Activated CD4-positive, alpha-beta T cell treated with anti-CD3 and anti-CD28 coated beads, Interleukin-2, amount 10 ng/mL, durations not matched to agents 24 days and 14 days (primary cell): ENCODE results near the gene NAPEPLD. TPM values are rescaled to one million over a fixed set of nuclear protein-coding genes. Genes with fewer than 3 reads are reported as not detected.
"Not testable (repeated sequence)": the region's sequence is repeated elsewhere in the genome, so short reads cannot be mapped to it uniquely, and the experiment has no call there.

Source experiments
- DNase-seq: peaks from one replicate; pipeline ENCODE4 v3.0.0; 2022
- H3K27ac Mint-ChIP-seq: one replicate; pipeline ENCODE4 v1.8.0; 2022; ENCODE audit warnings: mild to moderate bottlenecking, mixed read lengths
- H3K27me3 Mint-ChIP-seq: one replicate; pipeline ENCODE4 v1.8.0; 2022; ENCODE audit warnings: mixed read lengths
- H3K36me3 Mint-ChIP-seq: one replicate; pipeline ENCODE4 v1.8.0; 2022; ENCODE audit warnings: low read depth, mild to moderate bottlenecking, mixed read lengths
- H3K4me1 Mint-ChIP-seq: one replicate; pipeline ENCODE4 v1.8.0; 2021; ENCODE audit warnings: mixed read lengths
- H3K4me3 Mint-ChIP-seq: one replicate; pipeline ENCODE4 v1.8.0; 2022; ENCODE audit warnings: mild to moderate bottlenecking, moderate library complexity, mixed read lengths
- H3K9me3 Mint-ChIP-seq: one replicate; pipeline ENCODE4 v1.8.0; 2021; ENCODE audit warnings: mixed read lengths
- intact Hi-C: fragments of 100-400 bp; cut with micrococcal nuclease; formaldehyde crosslinking; loops from one replicate; pipeline ENCODE4 v1.15.1; 2023
- total RNA-seq: library from RNA; stranded (reverse); gene quantifications from 2 replicates; pipeline ENCODE4 v1.2.3, GENCODE V29; 2022

The NAPEPLD gene
- total RNA-seq, 1 donor from 2014 or later = 10.1 TPM

DNA sequence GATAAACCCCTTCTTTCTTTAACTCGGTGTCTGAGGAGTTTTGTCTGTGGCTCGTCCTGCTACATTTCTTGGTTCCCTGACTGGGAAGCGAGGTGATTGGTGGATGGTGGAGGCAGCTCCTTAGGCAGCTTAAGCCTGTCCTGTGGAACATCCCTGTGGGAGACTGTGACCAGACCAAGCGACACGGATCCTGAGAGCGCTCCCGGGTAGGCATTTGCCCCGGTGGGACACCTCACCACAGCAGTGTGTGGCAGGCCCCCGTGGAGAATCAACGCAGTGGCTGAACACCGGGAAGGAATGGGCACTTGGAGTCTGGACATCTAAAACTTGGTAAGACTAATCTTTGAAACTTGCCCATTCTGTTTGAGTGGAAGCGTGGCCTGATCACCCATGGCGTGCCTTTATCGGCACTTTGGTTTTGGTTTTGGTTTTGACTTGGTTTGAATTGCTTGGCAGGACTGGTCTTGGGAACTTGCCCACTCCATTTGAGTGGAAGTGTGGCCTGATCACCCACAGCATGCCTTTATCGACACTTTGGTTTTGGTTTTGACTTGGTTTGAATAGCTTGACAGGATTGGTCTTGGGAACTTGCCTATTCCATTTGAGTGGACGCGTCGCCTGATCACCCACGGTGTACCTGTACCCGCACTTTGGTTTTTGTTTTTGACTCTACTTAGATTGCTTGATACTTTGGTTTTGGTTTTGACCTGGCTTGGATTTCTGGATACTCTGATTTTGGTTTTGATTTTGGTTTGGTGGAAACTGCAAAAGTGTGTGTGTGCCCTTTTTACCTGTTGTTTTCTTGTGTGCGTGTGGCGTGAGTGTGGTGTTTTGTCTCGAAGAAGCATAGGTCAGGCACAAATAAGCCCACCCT lies 4.1 kb upstream of the NAPEPLD start:
- H3K4me3 Mint-ChIP-seq, intact Hi-C loops, H3K9me3 Mint-ChIP-seq, H3K27me3 Mint-ChIP-seq, H3K36me3 Mint-ChIP-seq, H3K27ac Mint-ChIP-seq, DNase-seq: not testable (repeated sequence)
- peaks cover 27% of the 10 kb centered on the region for H3K4me1 Mint-ChIP-seq

DNA sequence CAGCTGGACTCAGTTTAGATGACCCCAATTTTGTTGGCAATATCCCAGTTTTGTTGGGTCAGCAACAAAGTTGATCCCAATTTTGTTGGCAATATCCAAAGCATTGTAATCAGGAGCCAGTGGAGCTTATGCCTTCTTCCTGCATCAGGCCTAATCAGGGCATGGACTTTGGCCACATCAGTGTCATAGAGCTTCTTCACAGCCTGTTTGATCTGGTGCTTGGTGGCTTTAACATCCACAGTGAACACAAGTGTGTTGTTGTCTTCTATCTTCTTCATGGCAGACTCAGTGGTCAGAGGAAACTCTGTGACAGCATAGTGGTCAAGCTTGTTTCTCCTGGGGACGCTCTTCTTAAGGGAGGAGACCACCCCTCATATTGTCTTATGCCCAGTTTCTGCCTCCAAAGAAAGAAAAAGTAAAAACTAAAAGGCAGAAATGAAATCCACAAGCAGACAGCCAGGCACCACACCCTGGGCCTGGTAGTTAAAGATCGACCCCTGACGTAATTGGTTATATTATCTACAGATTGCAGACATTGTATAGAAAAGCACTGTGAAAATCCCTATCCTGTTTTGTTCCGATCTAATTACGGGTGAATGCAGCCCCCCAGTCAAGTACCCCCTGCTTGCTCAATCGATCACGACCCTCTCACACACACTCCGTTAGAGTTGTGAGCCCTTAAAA lies 3.2 kb upstream of the NAPEPLD start:
- H3K4me1 Mint-ChIP-seq = peaks cover 32% of the 10 kb centered on the region
- H3K4me3 Mint-ChIP-seq = not testable (repeated sequence)

GRCh38 chr7:103150192-103150591 lies 1.3 kb upstream of the NAPEPLD start:
- Mint-ChIP-seq H3K36me3 (peaks cover 7% of the 10 kb centered on the region), H3K4me1 (peaks cover 32% of the 10 kb centered on the region), H3K9me3 (peaks cover 5% of the 10 kb centered on the region), H3K27ac (peak overlapping the region; percentile 21), H3K4me3 (no peak overlapping the region), H3K27me3 (no peaks in the 10 kb centered on the region)
- DNase-seq = no peak
- intact Hi-C loops = no loop called here

More for the DNA sequence above, 3.2 kb upstream of the NAPEPLD start:
- H3K27me3 Mint-ChIP-seq, H3K9me3 Mint-ChIP-seq, DNase-seq, H3K27ac Mint-ChIP-seq, intact Hi-C loops, H3K36me3 Mint-ChIP-seq: not testable (repeated sequence)

DNA sequence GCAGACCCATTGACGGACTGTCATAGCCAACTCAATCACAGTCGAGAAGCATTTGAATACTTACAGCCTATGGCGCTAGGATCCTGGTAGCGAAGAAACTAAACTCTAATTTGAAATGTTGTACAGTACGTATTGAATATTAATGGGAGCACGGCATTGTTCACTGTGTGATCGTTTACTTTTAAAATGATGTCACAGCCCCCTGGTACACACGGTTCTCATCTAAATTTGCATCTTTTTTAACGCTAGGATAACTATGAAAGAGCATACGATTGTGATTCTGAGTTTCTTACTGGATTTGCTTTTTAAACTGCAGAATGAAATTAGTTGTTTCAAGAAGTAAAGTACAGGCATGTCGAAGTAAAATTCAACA lies 895 bp upstream of the NAPEPLD start:
- DNase-seq = no peak
- intact Hi-C loops = loop anchor here (1.0 to 5.0 kb wide), 4 partner anchors 74 to 198 kb away; partner anchors contain the start of genes ARMC10, PMPCB and PSMC2
- no peaks in the 10 kb centered on the region for H3K27me3 Mint-ChIP-seq
- peaks cover 5% of the 10 kb centered on the region for H3K9me3 Mint-ChIP-seq
- peaks cover 31% of the 10 kb centered on the region for H3K4me1 Mint-ChIP-seq
- peak overlapping the region; percentile 98 for H3K4me3 Mint-ChIP-seq
- peak overlapping the region; percentile 92 for H3K27ac Mint-ChIP-seq
- peaks cover 7% of the 10 kb centered on the region for H3K36me3 Mint-ChIP-seq

GRCh38 chr7:103148131-103148993 lies 537 bp downstream of the NAPEPLD start:
- no peak for DNase-seq
- Mint-ChIP-seq H3K4me3 (peak overlapping the region; percentile 98), H3K4me1 (peaks cover 32% of the 10 kb centered on the region), H3K27me3 (no peaks in the 10 kb centered on the region), H3K27ac (peak overlapping the region; percentile 99), H3K36me3 (peaks cover 9% of the 10 kb centered on the region), H3K9me3 (peaks cover 5% of the 10 kb centered on the region)
- intact Hi-C loops = loop anchor here (5.0 kb wide), 1 partner anchor 129 kb away; no protein-coding TSS in a partner anchor

- not testable (repeated sequence) for H3K27ac Mint-ChIP-seq, DNase-seq
- H3K4me1 Mint-ChIP-seq = peaks cover 36% of the 10 kb centered on the region
Observed at GRCh38 chr7:103144754-103145153, 4.1 kb downstream of the NAPEPLD start.

DNA sequence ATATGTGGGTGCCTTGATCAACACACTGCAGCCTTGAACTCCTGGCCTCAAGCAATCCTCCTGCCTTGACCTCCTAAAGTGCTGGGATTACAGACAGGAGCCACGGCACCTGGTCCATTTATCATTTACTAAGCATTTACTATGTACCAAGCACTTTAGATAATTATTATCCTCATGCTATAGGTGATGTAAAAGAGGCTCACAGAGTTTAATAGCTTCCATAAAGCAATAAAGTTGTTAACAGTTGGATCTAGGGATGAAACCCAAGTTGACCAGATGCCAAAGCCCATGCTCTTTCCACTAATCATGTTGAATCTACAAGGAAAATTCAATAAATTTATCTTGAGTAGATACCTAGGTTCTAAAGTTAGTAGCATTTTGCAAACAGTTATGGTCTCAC lies 5.0 kb downstream of the NAPEPLD start:
- no peak for DNase-seq
- Mint-ChIP-seq H3K36me3 (peaks cover 14% of the 10 kb centered on the region), H3K27ac (no peak overlapping the region), H3K27me3 (no peaks in the 10 kb centered on the region), H3K4me1 (peaks cover 32% of the 10 kb centered on the region), H3K4me3 (no peak overlapping the region), H3K9me3 (no peaks in the 10 kb centered on the region)
- intact Hi-C loops = no loop called here

More at GRCh38 chr7:103144754-103145153, 4.1 kb downstream of the NAPEPLD start:
- H3K27me3 Mint-ChIP-seq, H3K9me3 Mint-ChIP-seq, H3K4me3 Mint-ChIP-seq: not testable (repeated sequence)
- peaks cover 17% of the 10 kb centered on the region for H3K36me3 Mint-ChIP-seq
- intact Hi-C loops = loop anchor here (5.0 kb wide), 1 partner anchor 133 kb away; no protein-coding TSS in a partner anchor

GRCh38 chr7:103142494-103142893 lies 6.4 kb downstream of the NAPEPLD start:
- peaks cover 11% of the 10 kb centered on the region for H3K36me3 Mint-ChIP-seq
- peaks cover 24% of the 10 kb centered on the region for H3K4me1 Mint-ChIP-seq

DNA sequence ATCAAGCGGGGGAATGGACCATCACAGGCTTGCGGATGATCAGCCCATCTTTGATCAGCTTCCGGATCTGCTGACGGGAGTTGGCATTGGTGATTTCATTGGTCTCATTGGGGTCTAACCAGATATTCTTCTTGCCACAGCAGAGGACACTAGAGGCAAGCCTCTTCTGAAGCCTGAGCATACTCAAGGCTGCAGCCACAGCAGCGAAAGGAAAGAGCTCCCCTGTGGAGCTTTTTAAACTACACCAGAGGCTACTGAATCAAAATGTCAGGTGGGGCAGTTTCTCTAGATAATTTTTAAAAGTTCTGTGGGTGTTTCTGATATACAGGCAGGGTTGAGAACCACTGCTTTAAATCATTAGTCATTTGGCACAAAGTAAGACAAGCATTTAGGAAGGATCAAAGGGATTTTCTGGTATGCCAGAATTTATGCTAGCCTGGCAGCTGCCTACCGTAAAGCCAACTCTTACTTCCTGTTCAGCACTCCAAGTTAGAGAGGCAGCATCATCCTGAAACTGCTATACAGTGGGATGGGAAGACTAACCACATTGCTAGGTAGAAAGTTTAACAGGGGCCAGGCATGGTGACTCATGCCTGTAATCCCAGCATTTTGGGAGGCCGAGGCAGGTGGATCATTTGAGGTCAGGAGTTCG lies 7.0 kb downstream of the NAPEPLD start:
- intact Hi-C loops = no loop called here
- Mint-ChIP-seq H3K27ac (no peak overlapping the region), H3K4me3 (no peak overlapping the region), H3K4me1 (peaks cover 18% of the 10 kb centered on the region), H3K36me3 (peaks cover 11% of the 10 kb centered on the region), H3K9me3 (no peaks in the 10 kb centered on the region), H3K27me3 (no peaks in the 10 kb centered on the region)
- no peak for DNase-seq

More at GRCh38 chr7:103142494-103142893, 6.4 kb downstream of the NAPEPLD start:
- no peak overlapping the region for H3K4me3 Mint-ChIP-seq
- H3K27ac Mint-ChIP-seq = no peak overlapping the region
- no peak for DNase-seq
- no peaks in the 10 kb centered on the region for H3K9me3 Mint-ChIP-seq
- intact Hi-C loops = no loop called here
- H3K27me3 Mint-ChIP-seq = no peaks in the 10 kb centered on the region

GRCh38 chr7:103140685-103141084 lies 8.2 kb downstream of the NAPEPLD start:
- Mint-ChIP-seq H3K4me3 (no peak overlapping the region), H3K36me3 (peaks cover 10% of the 10 kb centered on the region), H3K27ac (no peak overlapping the region), H3K9me3 (no peaks in the 10 kb centered on the region), H3K4me1 (peaks cover 15% of the 10 kb centered on the region), H3K27me3 (no peaks in the 10 kb centered on the region)
- intact Hi-C loops = no loop called here
- no peak for DNase-seq

DNA sequence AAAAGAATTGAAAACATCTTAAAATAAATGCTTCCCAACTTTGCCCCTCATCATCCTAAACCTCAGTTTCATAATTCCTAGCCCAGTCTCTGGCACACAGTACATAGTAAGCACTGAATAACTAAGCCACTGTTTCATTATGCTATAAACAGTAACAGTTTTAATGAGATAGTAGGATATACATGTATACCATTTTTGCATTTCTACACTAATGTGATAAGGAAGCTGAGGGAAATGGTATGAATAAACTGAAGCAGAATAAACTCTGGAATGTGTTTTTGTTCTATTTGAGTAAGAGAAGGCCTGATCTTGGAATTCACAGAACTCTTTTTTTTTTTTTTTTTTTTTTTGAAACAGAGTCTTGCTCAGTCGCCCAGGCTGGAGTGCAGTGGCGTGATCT lies 8.8 kb downstream of the NAPEPLD start:
- DNase-seq = no peak
- Mint-ChIP-seq H3K36me3 (peaks cover 10% of the 10 kb centered on the region), H3K9me3 (no peaks in the 10 kb centered on the region), H3K4me3 (no peak overlapping the region), H3K27ac (no peak overlapping the region), H3K27me3 (no peaks in the 10 kb centered on the region), H3K4me1 (peaks cover 14% of the 10 kb centered on the region)
- intact Hi-C loops = no loop called here

DNA sequence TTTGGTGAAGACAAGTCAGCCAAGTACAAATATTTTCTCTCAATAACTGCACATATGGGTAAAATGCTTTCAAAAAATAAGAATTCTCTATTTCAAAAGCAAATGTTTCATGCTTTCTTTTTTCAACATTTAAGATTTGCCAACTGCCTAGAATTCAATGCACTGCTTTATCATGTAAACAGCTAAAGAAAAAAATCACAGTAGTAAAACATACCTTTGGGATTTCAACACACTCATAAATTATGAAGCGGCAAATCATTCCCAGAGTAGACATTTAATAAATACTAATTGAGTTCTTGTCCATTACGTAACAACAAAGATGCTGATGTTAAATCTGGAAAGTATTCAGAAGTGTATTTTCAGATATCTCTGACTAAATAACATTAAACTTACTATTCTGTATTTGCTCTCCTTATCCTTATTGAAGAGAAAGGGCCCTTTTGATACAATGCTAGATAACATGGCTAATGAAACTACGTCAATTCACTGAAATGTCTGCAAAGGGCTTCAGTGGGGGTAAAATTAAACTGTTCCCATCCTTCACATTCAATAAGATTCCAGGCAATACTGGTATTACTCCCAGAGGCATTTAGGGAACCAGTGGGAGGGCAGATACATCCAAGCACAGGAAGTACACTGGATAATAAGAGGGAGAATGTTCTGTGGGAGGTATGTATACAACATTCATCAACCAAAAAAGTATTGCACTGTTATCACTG lies 13.9 kb downstream of the NAPEPLD start:
- H3K27me3 Mint-ChIP-seq = no peaks in the 10 kb centered on the region
- no peak for DNase-seq
- H3K9me3 Mint-ChIP-seq = no peaks in the 10 kb centered on the region
- H3K27ac Mint-ChIP-seq = no peak overlapping the region
- H3K36me3 Mint-ChIP-seq = no peaks in the 10 kb centered on the region
- H3K4me1 Mint-ChIP-seq = no peaks in the 10 kb centered on the region
- intact Hi-C loops = no loop called here
- no peak overlapping the region for H3K4me3 Mint-ChIP-seq
